ENCODE results near the gene KAZALD1.

Gene KAZALD1

GRCh38 chr10:101041252-101041761 is 20.5 kb upstream of the KAZALD1 start (continued):
- TF ChIP-seq PATZ1 (tag by site-specific recombination; IDR thresholded peaks at IDR 0.05) = peak; percentile 69
- no peak for TF ChIP-seq ZNF302 (tag by site-specific recombination; IDR thresholded peaks at IDR 0.05; ENCODE audit: low read depth)
- no peak for TF ChIP-seq ZNF148 (tag by site-specific recombination; IDR thresholded peaks at IDR 0.05; ENCODE audit: borderline replicate concordance)
- no peak for TF ChIP-seq ZNF433 (tag by site-specific recombination; IDR thresholded peaks at IDR 0.05; ENCODE audit: low read depth)
- TF ChIP-seq HOXC10 (CRISPR knock-in tag; IDR thresholded peaks at IDR 0.05) = no peak
- TF ChIP-seq ZNF221 (tag by site-specific recombination; IDR thresholded peaks at IDR 0.05; ENCODE audit: borderline replicate concordance) = no peak
- no peak for TF ChIP-seq ZNF785 (tag by site-specific recombination; IDR thresholded peaks at IDR 0.05)
- TF ChIP-seq ZSCAN5A (tag by site-specific recombination; IDR thresholded peaks at IDR 0.05) = no peak
- TF ChIP-seq ZBTB17 (tag by site-specific recombination; IDR thresholded peaks at IDR 0.05) = peak; percentile 71
- 0 out of 2 replicates have a peak, but pooled peaks have one; percentile 41 for TF ChIP-seq ZXDB (tag by site-specific recombination; IDR thresholded peaks at IDR 0.05)
- peak; percentile 38; the same call in 1 of the 2 replicates for TF ChIP-seq ZNF629 (tag by site-specific recombination; IDR thresholded peaks at IDR 0.05)
- TF ChIP-seq ZNF341 (tag by site-specific recombination; IDR thresholded peaks at IDR 0.05; ENCODE audit: low read depth) = no peak
- TF ChIP-seq ZNF626 (tag by site-specific recombination; IDR thresholded peaks at IDR 0.05) = no peak
- TF ChIP-seq REST (tag by site-specific recombination; IDR thresholded peaks at IDR 0.05) = 0 out of 2 replicates have a peak, but pooled peaks have one; percentile 9
- TF ChIP-seq ZNF350 (tag by site-specific recombination; IDR thresholded peaks at IDR 0.05) = no peak
- TF ChIP-seq ZNF660 (tag by site-specific recombination; IDR thresholded peaks at IDR 0.05) = peak; percentile 45; the same call in 1 of the 2 replicates
- TF ChIP-seq ZEB2 (tag by site-specific recombination; IDR thresholded peaks at IDR 0.05) = peak; percentile 53; the same call in 1 of the 2 replicates
- TF ChIP-seq ZNF404 (tag by site-specific recombination; IDR thresholded peaks at IDR 0.05) = no peak
- TF ChIP-seq CTCF (tag by site-specific recombination; IDR thresholded peaks at IDR 0.05) = peak; percentile 93
- no peak for TF ChIP-seq SETDB1 (IDR thresholded peaks at IDR 0.05; ENCODE audit: insufficient read length, low read length)
- peak; percentile 21; the same call in 1 of the 2 replicates for TF ChIP-seq GLIS1 (tag by site-specific recombination; IDR thresholded peaks at IDR 0.05)
- 0 out of 2 replicates have a peak, but pooled peaks have one; percentile 20 for TF ChIP-seq SP3 (tag by site-specific recombination; IDR thresholded peaks at IDR 0.05)
- TF ChIP-seq ZNF654 (tag by site-specific recombination; IDR thresholded peaks at IDR 0.05; ENCODE audit: low read depth) = peak; percentile 100
- 0 out of 2 replicates have a peak, but pooled peaks have one; percentile 42 for TF ChIP-seq KLF8 (tag by site-specific recombination; IDR thresholded peaks at IDR 0.05)
- peak; percentile 57 for TF ChIP-seq ZBTB8A (tag by site-specific recombination; IDR thresholded peaks at IDR 0.05)

All from HEK293 (cell line).